Lower leg skin (tissue), 4 donors: ENCODE data around the gene FKBP11. TPM values are rescaled to one million over a fixed set of nuclear protein-coding genes. Genes with fewer than 3 reads are reported as not detected.

Experiments
- DNase-seq, 2 donors: peaks; one replicate each; pipeline ENCODE4 v3.0.0-alpha.2; 2019; ENCODE audit warnings: low spot score in 2 of 2
- H3K4me3 ChIP-seq: fragments of 200-600 bp; sonication (generic); 2 replicates; pipeline ENCODE4 v1.5.1; 2017; ENCODE audit warnings: mild to moderate bottlenecking, low read depth; ENCODE audit not compliant: poor library complexity, severe bottlenecking
- POLR2A ChIP-seq, 2 donors: fragments of 450-650 bp; IDR thresholded peaks; one replicate each; pipeline ENCODE4 v1.6.1; 2016 to 2017; ENCODE audit warnings: antibody characterized with exemption in 2 of 2, mild to moderate bottlenecking in 1 of 2, moderate library complexity in 1 of 2
- WGBS, 2 donors: methylation state at CpG; one replicate each; pipeline ENCODE4 v1.1.5; 2018; 5-methylcytosine and 5-hydroxymethylcytosine counted together
- intact Hi-C: fragments of 100-400 bp; cut with DNase I; formaldehyde crosslinking; loops from one replicate; pipeline ENCODE4 v1.15.0; 2023; ENCODE audit warnings: low total_unique reads
- total RNA-seq, 4 donors: library from RNA; depleted of rRNA; stranded (reverse); fragments of >200 nt; gene quantifications; one replicate each; pipeline ENCODE4 v1.1.0, GENCODE V29; 2016
- TF ChIP-seq, protein P1 (sequence below), 3 donors: fragments of 450-650 bp; IDR thresholded peaks; one replicate each; pipeline ENCODE4 v1.5.1; 2016; ENCODE audit warnings: antibody characterized with exemption in 3 of 3, mild to moderate bottlenecking in 3 of 3, moderate library complexity in 2 of 3

FKBP11 gene
- 1 to 10 TPM; 4.3 to 8.7 (median 7.9) TPM for total RNA-seq

DNA sequence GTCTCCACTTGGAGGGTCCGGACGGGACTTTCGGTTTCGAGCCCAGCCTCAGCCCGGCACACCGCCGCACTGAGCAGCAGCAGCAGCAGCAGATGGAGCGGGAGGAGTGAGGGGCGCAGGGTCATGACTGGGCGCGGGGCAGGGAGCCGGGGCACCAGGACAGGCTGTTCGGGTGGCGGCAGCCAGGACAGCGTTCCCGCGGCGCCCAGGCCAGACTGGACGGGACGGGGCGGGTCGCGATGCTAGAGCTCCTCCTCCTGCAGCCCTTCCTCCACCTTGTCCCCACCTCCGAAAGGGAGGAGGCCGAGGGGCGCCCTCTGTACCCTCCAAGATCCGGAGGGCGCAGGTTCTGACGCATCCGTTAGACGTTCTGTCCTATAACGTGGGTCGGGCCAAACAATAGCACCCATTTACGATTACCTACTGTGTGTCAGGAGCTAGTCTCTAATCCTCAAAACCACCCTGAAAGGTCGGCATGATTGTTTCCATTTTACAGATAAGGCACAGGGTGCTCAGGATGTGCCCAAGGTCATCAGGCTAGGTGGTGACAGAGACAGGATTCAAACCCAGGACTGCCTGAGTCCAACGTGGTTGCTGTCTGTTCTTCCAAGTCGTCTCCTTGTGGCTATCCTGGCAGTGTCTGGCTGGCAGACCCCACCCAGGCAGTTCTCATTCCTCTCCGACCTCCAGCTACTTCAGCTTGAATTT is at the start of gene FKBP11:
TSS of gene FKBP11 (minus strand) at position 189 of the 708 bp plus-strand sequence. CDS start at position 125, 64 bp downstream.
- DNase-seq, result peak; percentile 26 to 93
- H3K4me3 ChIP-seq, result peak within 1 kb of the TSS; percentile 90
- TF ChIP-seq, protein P1, sequence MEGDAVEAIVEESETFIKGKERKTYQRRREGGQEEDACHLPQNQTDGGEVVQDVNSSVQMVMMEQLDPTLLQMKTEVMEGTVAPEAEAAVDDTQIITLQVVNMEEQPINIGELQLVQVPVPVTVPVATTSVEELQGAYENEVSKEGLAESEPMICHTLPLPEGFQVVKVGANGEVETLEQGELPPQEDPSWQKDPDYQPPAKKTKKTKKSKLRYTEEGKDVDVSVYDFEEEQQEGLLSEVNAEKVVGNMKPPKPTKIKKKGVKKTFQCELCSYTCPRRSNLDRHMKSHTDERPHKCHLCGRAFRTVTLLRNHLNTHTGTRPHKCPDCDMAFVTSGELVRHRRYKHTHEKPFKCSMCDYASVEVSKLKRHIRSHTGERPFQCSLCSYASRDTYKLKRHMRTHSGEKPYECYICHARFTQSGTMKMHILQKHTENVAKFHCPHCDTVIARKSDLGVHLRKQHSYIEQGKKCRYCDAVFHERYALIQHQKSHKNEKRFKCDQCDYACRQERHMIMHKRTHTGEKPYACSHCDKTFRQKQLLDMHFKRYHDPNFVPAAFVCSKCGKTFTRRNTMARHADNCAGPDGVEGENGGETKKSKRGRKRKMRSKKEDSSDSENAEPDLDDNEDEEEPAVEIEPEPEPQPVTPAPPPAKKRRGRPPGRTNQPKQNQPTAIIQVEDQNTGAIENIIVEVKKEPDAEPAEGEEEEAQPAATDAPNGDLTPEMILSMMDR (IDR thresholded peaks at IDR 0.05), result no peak
- no peak for TF ChIP-seq POLR2A (IDR thresholded peaks at IDR 0.05)
- intact Hi-C loops, result no loop called here
- WGBS, 2 donors, result 3 to 4% methylated on average over 32 to 36 of the region's 38 CpGs

DNA sequence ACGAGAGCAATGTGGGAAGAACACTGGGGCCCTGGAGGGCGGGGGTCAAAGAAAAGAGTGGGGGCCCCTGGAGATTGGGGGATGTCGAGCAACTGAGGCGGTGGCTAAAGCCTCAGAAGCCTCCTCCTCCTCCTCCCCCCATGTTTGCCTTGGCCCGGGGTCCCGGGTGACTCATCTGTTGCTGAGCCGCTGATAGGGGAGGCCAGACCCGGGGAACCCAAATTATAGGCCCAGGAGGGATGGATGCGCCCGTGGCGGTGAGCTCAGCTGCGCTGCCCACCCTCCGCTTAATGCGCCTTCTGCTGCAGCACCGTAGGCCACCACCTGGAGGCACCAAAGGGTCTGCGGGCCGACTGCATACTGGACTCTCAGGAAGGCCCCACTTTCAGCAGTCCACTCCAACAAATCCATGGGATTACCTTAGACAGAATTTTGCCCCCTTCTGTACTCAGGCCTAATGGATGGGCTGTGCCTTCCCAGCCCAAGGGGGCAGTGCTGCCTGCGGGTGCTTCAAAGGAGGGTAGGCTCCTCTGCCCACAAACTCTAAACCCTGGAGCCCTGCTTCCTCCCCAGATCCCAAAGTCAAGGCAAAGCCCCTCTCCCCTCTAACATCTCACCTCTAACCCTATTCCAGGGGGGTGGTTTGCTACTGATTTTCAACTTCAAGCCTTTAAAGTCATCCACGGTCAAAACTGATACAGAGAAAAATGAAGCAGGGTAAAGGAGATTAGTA is 48.8 kb upstream of the FKBP11 start:
- WGBS, 2 donors, result 50 to 57% methylated on average over 17 to 19 of the region's 19 CpGs
- no peak for DNase-seq
- H3K4me3 ChIP-seq, result no peak overlapping the region
- TF ChIP-seq, protein P1 (IDR thresholded peaks at IDR 0.05), result no peak
- no peak for TF ChIP-seq POLR2A (IDR thresholded peaks at IDR 0.05)
- intact Hi-C loops, result no loop called here

DNA sequence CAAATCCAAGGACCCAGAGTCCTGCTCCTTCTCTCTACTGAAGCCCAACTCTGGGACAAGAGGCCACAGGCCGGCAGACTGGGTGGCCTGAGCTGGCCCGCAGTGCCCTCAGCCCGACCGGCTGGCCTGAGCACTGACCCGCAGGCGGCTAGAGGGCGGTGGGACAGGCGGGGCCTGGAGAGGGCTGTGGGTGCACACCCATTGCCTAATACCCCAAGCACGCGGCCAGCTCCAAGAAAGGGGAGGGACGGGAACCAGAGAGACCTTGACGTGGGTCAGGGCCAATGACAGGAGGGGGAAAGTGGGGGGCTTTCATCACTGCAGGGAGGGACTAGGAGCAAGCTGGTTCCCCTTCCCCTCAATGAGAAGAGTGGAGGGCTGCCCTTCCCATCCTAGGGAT is 48.2 kb upstream of the FKBP11 start:
- no peak overlapping the region for H3K4me3 ChIP-seq
- intact Hi-C loops, result no loop called here
- TF ChIP-seq, protein P1 (IDR thresholded peaks at IDR 0.05), result no peak
- no peak for TF ChIP-seq POLR2A (IDR thresholded peaks at IDR 0.05)
- no peak for DNase-seq
- WGBS, 2 donors, result 55 to 59% methylated on average over 11 to 12 of the region's 12 CpGs

DNA sequence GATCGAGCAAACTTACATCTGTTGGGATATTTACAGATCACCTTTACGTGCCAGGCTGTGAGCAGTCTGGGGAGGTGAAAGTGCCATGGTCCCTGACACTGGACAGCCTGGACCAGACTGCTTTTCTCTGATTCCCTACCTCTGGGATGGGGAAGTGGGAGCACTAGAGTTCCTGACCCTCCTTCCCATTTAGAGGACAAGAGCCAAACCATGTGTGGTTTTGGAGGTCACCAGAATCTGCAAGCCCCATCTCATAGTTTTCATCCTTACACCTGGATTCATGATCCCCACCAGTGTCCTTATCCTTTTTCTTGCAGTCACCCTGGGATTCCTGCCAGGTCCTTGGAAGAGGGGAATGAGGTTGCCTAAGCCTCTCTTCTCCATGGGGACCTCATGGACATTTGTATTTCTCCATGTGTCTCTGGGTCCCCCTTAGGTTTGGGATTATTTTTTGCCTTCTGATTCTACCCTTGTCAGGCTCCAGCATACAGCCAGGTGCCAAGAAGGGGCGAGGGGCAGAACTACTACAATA is 47.7 kb upstream of the FKBP11 start:
- DNase-seq, result no peak
- no peak overlapping the region for H3K4me3 ChIP-seq
- intact Hi-C loops, result no loop called here
- 60 to 61% methylated on average over 3 of the region's 3 CpGs for WGBS, 2 donors
- TF ChIP-seq POLR2A (IDR thresholded peaks at IDR 0.05), result no peak
- TF ChIP-seq, protein P1 (IDR thresholded peaks at IDR 0.05), result no peak

DNA sequence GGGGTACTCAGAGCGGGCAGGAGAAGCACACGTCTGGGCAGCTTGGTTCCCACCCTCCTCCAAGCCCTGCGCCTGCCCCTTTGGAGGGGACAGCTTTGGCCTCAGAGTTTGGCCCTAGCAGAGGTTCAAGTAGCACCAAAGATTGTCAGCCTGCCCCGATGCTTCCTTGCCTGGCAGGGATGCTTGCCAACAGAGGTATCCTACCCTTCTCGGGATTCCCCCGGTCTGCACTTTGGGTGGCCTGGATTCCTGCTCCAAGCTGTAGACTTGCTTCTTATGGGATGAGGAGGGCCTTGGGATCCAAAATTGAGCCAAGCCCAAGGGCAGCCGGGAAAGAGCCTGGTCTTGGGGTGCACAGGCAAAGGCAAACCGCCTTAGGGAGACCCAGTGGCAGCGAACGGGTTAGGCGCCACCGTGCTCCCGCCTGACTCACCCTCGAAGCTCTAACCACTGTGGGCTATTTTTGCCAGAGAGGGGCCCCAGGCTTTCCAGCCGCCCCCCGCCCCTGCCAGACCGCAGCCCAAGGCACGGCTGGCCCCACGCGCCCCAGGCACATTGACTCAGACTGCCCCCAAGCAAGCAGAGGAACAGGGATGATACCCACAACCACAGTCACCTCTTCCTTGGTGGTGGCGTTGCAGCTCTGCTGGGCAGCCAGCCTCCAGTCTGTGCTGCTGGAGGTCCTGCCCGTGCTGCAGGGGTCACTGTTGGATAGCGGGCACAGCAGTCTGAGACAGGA is 47.1 kb upstream of the FKBP11 start:
- DNase-seq, result no peak
- no peak for TF ChIP-seq POLR2A (IDR thresholded peaks at IDR 0.05)
- TF ChIP-seq, protein P1 (IDR thresholded peaks at IDR 0.05), result no peak
- intact Hi-C loops, result no loop called here
- H3K4me3 ChIP-seq, result no peak overlapping the region
- 24% methylated on average over 11 to 20 of the region's 23 CpGs for WGBS, 2 donors
